Erythroblast (primary cell): ENCODE results near the gene PRMT7.

ENCODE experiments used
- GATA1 ChIP-seq: IDR thresholded peaks from 2 replicates; pipeline ENCODE4 v1.6.1; 2011; ENCODE audit warnings: low read depth, mild to moderate bottlenecking, control low read depth, low read length, moderate library complexity
- POLR2A ChIP-seq: IDR thresholded peaks from 2 replicates; pipeline ENCODE4 v1.6.1; 2011; ENCODE audit warnings: mild to moderate bottlenecking, low read length

GRCh38 chr16:68389006-68389405 lies 78.2 kb downstream of the PRMT7 start:
- TF ChIP-seq POLR2A (no peak), GATA1 (no peak)
